Neural cell (in vitro differentiated cells): ENCODE measurements around the gene KRTAP5-6. TPM values are rescaled to one million over a fixed set of nuclear protein-coding genes. Genes with fewer than 3 reads are reported as not detected.

Experiments used
- H2AFZ ChIP-seq: fragments of 200-600, 300-800 bp; sonication (generic), shearing (Covaris generic); 2 replicates; pipeline ENCODE4 v1.6.0; 2014; ENCODE audit warnings: low read depth, mild to moderate bottlenecking, antibody characterized with exemption, low read length, moderate library complexity
- H3F3A ChIP-seq: fragments of 200-600 bp; shearing (Covaris generic); 2 replicates; pipeline ENCODE4 v1.6.1; 2016; ENCODE audit warnings: mild to moderate bottlenecking, moderate library complexity, mixed read lengths, antibody characterized with exemption, low read length; ENCODE audit not compliant: insufficient read depth, poor library complexity, severe bottlenecking
- H3K27ac ChIP-seq: fragments of 200-600, 300-800 bp; sonication (generic), shearing (Covaris generic); 2 replicates; pipeline ENCODE4 v1.5.1; 2014; ENCODE audit warnings: mild to moderate bottlenecking, low read length, moderate library complexity
- H3K27me3 ChIP-seq: fragments of 300-800, 200-600 bp; sonication (generic), shearing (Covaris generic); 2 replicates; pipeline ENCODE4 v1.6.0; 2014; ENCODE audit warnings: mild to moderate bottlenecking, low read depth, low read length, moderate library complexity; ENCODE audit not compliant: insufficient read depth
- H3K36me3 ChIP-seq: fragments of 300-800, 200-600 bp; sonication (generic), shearing (Covaris generic); 2 replicates; pipeline ENCODE4 v1.5.1; 2014; ENCODE audit warnings: mild to moderate bottlenecking, antibody characterized with exemption, low read length, moderate library complexity; ENCODE audit not compliant: insufficient read depth
- H3K4me2 ChIP-seq: fragments of 300-800, 200-600 bp; sonication (generic), shearing (Covaris generic); 2 replicates; pipeline ENCODE4 v1.6.0; 2014; ENCODE audit warnings: mild to moderate bottlenecking, low read length
- H3K4me3 ChIP-seq: fragments of 300-800, 200-600 bp; sonication (generic), shearing (Covaris generic); 2 replicates; pipeline ENCODE4 v1.5.1; 2014; ENCODE audit warnings: mild to moderate bottlenecking, low read length, moderate library complexity
- H3K79me2 ChIP-seq: fragments of 200-600 bp; shearing (Covaris generic); replicated peaks from 2 replicates; pipeline ENCODE4 v1.6.0; 2014; ENCODE audit warnings: mild to moderate bottlenecking, low read length, moderate library complexity; ENCODE audit not compliant: insufficient read depth
- H3K9ac ChIP-seq: fragments of 300-800, 200-600 bp; sonication (generic), shearing (Covaris generic); 2 replicates; pipeline ENCODE4 v1.6.1; 2016; ENCODE audit warnings: mild to moderate bottlenecking, low read length, mixed read lengths
- H3K9me2 ChIP-seq: fragments of 200-600 bp; shearing (Covaris generic); 2 replicates; pipeline ENCODE4 v1.6.1; 2016; ENCODE audit warnings: mild to moderate bottlenecking, low read length, mixed read lengths; ENCODE audit not compliant: insufficient read depth
- H3K9me3 ChIP-seq: fragments of 200-600, 300-800 bp; sonication (generic), shearing (Covaris generic); 2 replicates; pipeline ENCODE4 v1.6.1; 2016; ENCODE audit warnings: mild to moderate bottlenecking, mixed run types, low read length, moderate library complexity, mixed read lengths
- H4K20me1 ChIP-seq: fragments of 200-600 bp; shearing (Covaris generic); 2 replicates; pipeline ENCODE4 v1.6.1; 2016; ENCODE audit warnings: mild to moderate bottlenecking, mixed run types; ENCODE audit not compliant: insufficient read depth
- EP300 ChIP-seq: fragments of 450-650 bp; conservative IDR thresholded peaks from 2 replicates; pipeline ENCODE4 v1.6.1; 2014; ENCODE audit warnings: antibody characterized with exemption, mild to moderate bottlenecking, moderate library complexity; ENCODE audit not compliant: poor library complexity, severe bottlenecking
- EZH2 ChIP-seq: fragments of 200-600, 300-800 bp; shearing (Covaris generic), sonication (generic); IDR thresholded peaks from 2 replicates; pipeline ENCODE4 v1.6.1; 2014; ENCODE audit warnings: antibody characterized with exemption, low read length, borderline replicate concordance, mild to moderate bottlenecking; ENCODE audit not compliant: insufficient read depth, poor library complexity, severe bottlenecking
- MXI1 ChIP-seq: fragments of 450-650 bp; conservative IDR thresholded peaks from 2 replicates; pipeline ENCODE4 v1.6.1; 2014; ENCODE audit warnings: antibody characterized with exemption, mild to moderate bottlenecking; ENCODE audit not compliant: poor library complexity, severe bottlenecking
- POLR2AphosphoS5 ChIP-seq: IDR thresholded peaks from 2 replicates; pipeline ENCODE4 v1.6.1; 2012
- RAD21 ChIP-seq: fragments of 450-650 bp; conservative IDR thresholded peaks from 2 replicates; pipeline ENCODE4 v1.6.1; 2014; ENCODE audit warnings: antibody characterized with exemption, mild to moderate bottlenecking, moderate library complexity
- REST ChIP-seq: IDR thresholded peaks from 2 replicates; pipeline ENCODE4 v1.6.1; 2012; ENCODE audit warnings: borderline replicate concordance
- SMC3 ChIP-seq: fragments of 450-650 bp; conservative IDR thresholded peaks from 2 replicates; pipeline ENCODE4 v1.6.1; 2014; ENCODE audit warnings: antibody characterized with exemption, mild to moderate bottlenecking, moderate library complexity; ENCODE audit not compliant: poor library complexity
- TAF1 ChIP-seq: IDR thresholded peaks from 2 replicates; pipeline ENCODE4 v1.6.1; 2012; ENCODE audit warnings: low read depth
- polyA plus RNA-seq: library from polyadenylated mRNA; depleted of rRNA; stranded (reverse); fragments of >200 nt; gene quantifications from 2 replicates; pipeline ENCODE4 v1.2.3, GENCODE V29; 2014

The KRTAP5-6 gene
- polyA plus RNA-seq, 1 donor from 2014 or later = not detected

- H3K9me2 ChIP-seq = no peaks in the 10 kb centered on the region
- no peaks in the 10 kb centered on the region for H4K20me1 ChIP-seq
- no peaks in the 10 kb centered on the region for H3K9me3 ChIP-seq
- H3K4me2 ChIP-seq = no peak overlapping the region
- no peak overlapping the region for H3K9ac ChIP-seq
- no peaks in the 10 kb centered on the region for H3K79me2 ChIP-seq
- H3K4me3 ChIP-seq = no peak overlapping the region
- H3K27me3 ChIP-seq = no peaks in the 10 kb centered on the region
- H2AFZ ChIP-seq = no peak overlapping the region
- H3F3A ChIP-seq = no peaks in the 10 kb centered on the region
- TF ChIP-seq EZH2 = no peak
- H3K27ac ChIP-seq = no peak overlapping the region
- no peaks in the 10 kb centered on the region for H3K36me3 ChIP-seq
Measured at GRCh38 chr11:1734641-1735081, 37.7 kb downstream of the KRTAP5-6 start.

- no peak overlapping the region for H3K4me2 ChIP-seq
- no peaks in the 10 kb centered on the region for H3K27me3 ChIP-seq
- H3K79me2 ChIP-seq = no peaks in the 10 kb centered on the region
- no peak overlapping the region for H2AFZ ChIP-seq
- H3K36me3 ChIP-seq = no peaks in the 10 kb centered on the region
- no peaks in the 10 kb centered on the region for H4K20me1 ChIP-seq
- TF ChIP-seq TAF1 = no peak
- TF ChIP-seq RAD21 = no peak
- H3K9me3 ChIP-seq = no peaks in the 10 kb centered on the region
- H3K27ac ChIP-seq = no peak overlapping the region
- H3K9me2 ChIP-seq = no peaks in the 10 kb centered on the region
- no peak overlapping the region for H3K4me3 ChIP-seq
- H3K9ac ChIP-seq = no peak overlapping the region
- no peaks in the 10 kb centered on the region for H3F3A ChIP-seq
Measured at GRCh38 chr11:1735271-1735670, 38.3 kb downstream of the KRTAP5-6 start.

GRCh38 chr11:1736447-1736992 is 39.5 kb downstream of the KRTAP5-6 start:
- no peak for TF ChIP-seq EP300
- TF ChIP-seq POLR2AphosphoS5 = no peak
- TF ChIP-seq MXI1 = no peak
- TF ChIP-seq RAD21 = no peak
- TF ChIP-seq SMC3 = no peak
- no peak for TF ChIP-seq REST
- Histone ChIP-seq H3K9me3 (no peaks in the 10 kb centered on the region), H3K4me3 (no peak overlapping the region), H3K4me2 (no peak overlapping the region), H4K20me1 (no peaks in the 10 kb centered on the region), H2AFZ (no peak overlapping the region), H3K27me3 (no peaks in the 10 kb centered on the region), H3K79me2 (no peaks in the 10 kb centered on the region), H3K36me3 (no peaks in the 10 kb centered on the region), H3K9me2 (no peaks in the 10 kb centered on the region), H3K27ac (no peak overlapping the region), H3F3A (no peaks in the 10 kb centered on the region), H3K9ac (no peak overlapping the region)
